GM21381 (cell line): Measurements from ENCODE around the gene MTFP1.
"Not testable (repeated sequence)": the region's sequence is repeated elsewhere in the genome, so short reads cannot be mapped to it uniquely, and the experiment has no call there.

Experiments used
- ATAC-seq: cut with Tn5 transposase; IDR thresholded peaks from one replicate; pipeline ENCODE4 v1.9.1; 2021; ENCODE audit warnings: mild to moderate bottlenecking, moderate library complexity; ENCODE audit not compliant: unreplicated experiment

MTFP1 gene

GRCh38 chr22:30452861-30453260, 27.3 kb downstream of the MTFP1 start:
- no peak for ATAC-seq

GRCh38 chr22:30453731-30454510, 28.4 kb downstream of the MTFP1 start:
- no peak for ATAC-seq

GRCh38 chr22:30455075-30455840, 29.7 kb downstream of the MTFP1 start:
- ATAC-seq: no peak

- ATAC-seq: no peak
Observed at GRCh38 chr22:30457981-30458380, 32.4 kb downstream of the MTFP1 start.

- ATAC-seq: no peak
Observed at GRCh38 chr22:30459181-30460052, 33.8 kb downstream of the MTFP1 start.

- no peak for ATAC-seq
Observed at GRCh38 chr22:30460147-30460546, 34.6 kb downstream of the MTFP1 start.

- not testable (repeated sequence) for ATAC-seq
Observed at GRCh38 chr22:30460555-30460954, 35.0 kb downstream of the MTFP1 start.

- ATAC-seq: no peak
Observed at GRCh38 chr22:30469165-30469564, 43.6 kb downstream of the MTFP1 start.

- ATAC-seq: no peak
Observed at GRCh38 chr22:30470655-30471054, 45.1 kb downstream of the MTFP1 start.

- ATAC-seq: no peak
Observed at GRCh38 chr22:30471616-30472318, 46.2 kb downstream of the MTFP1 start, which contains the start of gene SEC14L3. Gene SEC14L3 (minus strand): TSS chr22:30472017. CDS start chr22:30471958, 59 bp downstream.

- no peak for ATAC-seq
Observed at GRCh38 chr22:30472994-30473720, 47.6 kb downstream of the MTFP1 start.

- no peak for ATAC-seq
Observed at GRCh38 chr22:30474121-30474520, 48.6 kb downstream of the MTFP1 start.

GRCh38 chr22:30474683-30475424, 49.3 kb downstream of the MTFP1 start:
- ATAC-seq: no peak
